ENCODE results near the gene PBOV1. TPM values are rescaled to one million over a fixed set of nuclear protein-coding genes. Genes with fewer than 3 reads are reported as not detected.

PBOV1 gene
- total and polyA plus RNA-seq, 8 donors, result 0.06 to 0.18 (median 0.11) TPM; not detected in 3

DNA sequence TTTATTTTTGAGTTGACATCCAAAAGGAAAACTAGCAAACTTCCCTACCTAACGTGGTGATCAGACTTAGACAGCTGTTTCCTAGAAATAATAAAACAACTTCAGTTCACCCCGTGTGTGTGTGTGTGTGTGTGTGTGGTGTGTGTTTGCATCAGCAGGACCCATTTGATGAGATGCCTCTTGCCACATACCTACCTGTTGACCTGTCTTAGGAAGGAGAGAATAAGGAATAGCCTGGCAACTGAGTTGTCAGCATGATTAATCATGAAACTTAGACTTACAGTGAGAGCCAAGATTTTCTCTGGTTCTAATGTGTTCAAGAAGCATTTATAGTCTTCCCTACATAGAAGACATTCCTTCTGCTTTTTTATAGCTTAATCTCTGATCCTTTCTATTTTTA, 16.1 kb upstream of the PBOV1 start:
- Histone ChIP-seq H3K9me3 (no peaks in the 10 kb centered on the region), H3K4me3 (no peak overlapping the region), H3K27me3 (no peaks in the 10 kb centered on the region), H3K27ac (no peak overlapping the region), H3K4me1 (no peaks in the 10 kb centered on the region), H3K36me3 (no peaks in the 10 kb centered on the region)
- intact Hi-C loops (cut with DNase I), result no loop called here
- TF ChIP-seq, protein P1, sequence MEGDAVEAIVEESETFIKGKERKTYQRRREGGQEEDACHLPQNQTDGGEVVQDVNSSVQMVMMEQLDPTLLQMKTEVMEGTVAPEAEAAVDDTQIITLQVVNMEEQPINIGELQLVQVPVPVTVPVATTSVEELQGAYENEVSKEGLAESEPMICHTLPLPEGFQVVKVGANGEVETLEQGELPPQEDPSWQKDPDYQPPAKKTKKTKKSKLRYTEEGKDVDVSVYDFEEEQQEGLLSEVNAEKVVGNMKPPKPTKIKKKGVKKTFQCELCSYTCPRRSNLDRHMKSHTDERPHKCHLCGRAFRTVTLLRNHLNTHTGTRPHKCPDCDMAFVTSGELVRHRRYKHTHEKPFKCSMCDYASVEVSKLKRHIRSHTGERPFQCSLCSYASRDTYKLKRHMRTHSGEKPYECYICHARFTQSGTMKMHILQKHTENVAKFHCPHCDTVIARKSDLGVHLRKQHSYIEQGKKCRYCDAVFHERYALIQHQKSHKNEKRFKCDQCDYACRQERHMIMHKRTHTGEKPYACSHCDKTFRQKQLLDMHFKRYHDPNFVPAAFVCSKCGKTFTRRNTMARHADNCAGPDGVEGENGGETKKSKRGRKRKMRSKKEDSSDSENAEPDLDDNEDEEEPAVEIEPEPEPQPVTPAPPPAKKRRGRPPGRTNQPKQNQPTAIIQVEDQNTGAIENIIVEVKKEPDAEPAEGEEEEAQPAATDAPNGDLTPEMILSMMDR (IDR thresholded peaks at IDR 0.05), result no peak
- ATAC-seq (no peak), DNase-seq (no peak)

GRCh38 chr6:138231381-138231886, 13.1 kb upstream of the PBOV1 start:
- H3K4me1 ChIP-seq, result no peaks in the 10 kb centered on the region
- no peaks in the 10 kb centered on the region for H3K36me3 ChIP-seq
- ATAC-seq, result peak; percentile 22
- TF ChIP-seq, protein P1 (IDR thresholded peaks at IDR 0.05), result no peak
- H3K27ac ChIP-seq, result no peak overlapping the region
- H3K4me3 ChIP-seq, result no peak overlapping the region
- no peaks in the 10 kb centered on the region for H3K9me3 ChIP-seq
- intact Hi-C loops (cut with DNase I), result no loop called here
- DNase-seq, result peak in 1 of 4 donors; percentile 31
- no peaks in the 10 kb centered on the region for H3K27me3 ChIP-seq

- TF ChIP-seq, protein P1 (IDR thresholded peaks at IDR 0.05), result no peak
- Histone ChIP-seq H3K36me3 (no peaks in the 10 kb centered on the region), H3K27ac (no peak overlapping the region), H3K9me3 (no peaks in the 10 kb centered on the region), H3K27me3 (no peaks in the 10 kb centered on the region), H3K4me3 (no peak overlapping the region), H3K4me1 (no peaks in the 10 kb centered on the region)
- ATAC-seq (no peak), DNase-seq (no peak)
- intact Hi-C loops (cut with DNase I), result no loop called here
These were observed 12.6 kb upstream of the PBOV1 start for GRCh38 chr6:138230759-138231380.

- intact Hi-C loops (cut with DNase I), result no loop called here
- ATAC-seq, result no peak
- TF ChIP-seq, protein P1 (IDR thresholded peaks at IDR 0.05), result no peak
These were observed 11.9 kb upstream of the PBOV1 start for GRCh38 chr6:138230221-138230620.

DNA sequence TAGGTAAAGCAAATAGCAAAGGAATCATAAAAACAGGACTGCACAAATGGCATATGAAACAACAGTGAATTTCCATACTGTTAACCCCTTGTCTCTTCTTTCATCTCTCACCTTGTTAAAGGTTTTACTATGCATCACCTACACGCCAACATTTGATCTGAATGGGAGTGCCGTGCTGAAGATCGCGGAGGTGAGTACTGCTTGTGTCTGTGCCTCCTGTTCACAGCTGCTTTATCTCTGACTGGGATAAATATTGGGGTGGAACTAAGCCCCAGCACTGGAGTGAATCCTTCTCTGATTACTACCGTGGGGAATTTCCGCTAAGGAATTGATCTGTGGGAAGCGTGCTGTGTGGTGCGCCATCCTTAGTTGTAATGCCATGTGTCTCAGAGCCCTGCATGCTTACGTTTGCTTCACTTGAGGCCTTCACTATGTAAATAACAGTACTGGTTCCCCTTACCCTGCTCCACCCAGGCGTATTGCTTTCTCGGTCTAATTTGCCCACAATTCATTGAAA, 11.4 kb upstream of the PBOV1 start:
- TF ChIP-seq, protein P1 (IDR thresholded peaks at IDR 0.05), result no peak
- intact Hi-C loops (cut with DNase I), result no loop called here
- H3K9me3 ChIP-seq, result no peaks in the 10 kb centered on the region
- DNase-seq (no peak), ATAC-seq (no peak)
- H3K27me3 ChIP-seq, result no peaks in the 10 kb centered on the region
- no peaks in the 10 kb centered on the region for H3K4me1 ChIP-seq
- H3K27ac ChIP-seq, result no peak overlapping the region
- H3K36me3 ChIP-seq, result no peaks in the 10 kb centered on the region
- H3K4me3 ChIP-seq, result no peak overlapping the region

More at GRCh38 chr6:138230221-138230620, 11.9 kb upstream of the PBOV1 start:
- H3K27ac ChIP-seq, result no peak overlapping the region
- H3K4me1 ChIP-seq, result no peaks in the 10 kb centered on the region
- H3K36me3 ChIP-seq, result no peaks in the 10 kb centered on the region
- no peak overlapping the region for H3K4me3 ChIP-seq
- H3K27me3 ChIP-seq, result no peaks in the 10 kb centered on the region
- no peak for DNase-seq
- H3K9me3 ChIP-seq, result no peaks in the 10 kb centered on the region
